Sigmoid colon (tissue), 4 donors: ENCODE measurements around the gene ZNF764.

Experiments
- EP300 ChIP-seq, 4 donors: sonication (generic); formaldehyde crosslinking; IDR thresholded peaks; one replicate each; pipeline ENCODE4 v1.6.1; 2017; ENCODE audit warnings: antibody characterized with exemption in 4 of 4
- POLR2A ChIP-seq, 2 donors: fragments of 450-650 bp; IDR thresholded peaks; one replicate each; pipeline ENCODE4 v1.6.1; 2016; ENCODE audit warnings: antibody characterized with exemption in 2 of 2, mild to moderate bottlenecking in 2 of 2, moderate library complexity in 2 of 2
- POLR2AphosphoS5 ChIP-seq, 4 donors: sonication (generic); formaldehyde crosslinking; IDR thresholded peaks; one replicate each; pipeline ENCODE4 v1.6.1; 2017; ENCODE audit warnings: antibody characterized with exemption in 4 of 4
- TF ChIP-seq, protein P1 (sequence below), 4 experiments: fragments of 450-650 bp in 3 of 4; fragments of 200-600 bp in 1 of 4; IDR thresholded peaks; one replicate each; pipeline ENCODE4 v1.5.1; 2016 to 2019; ENCODE audit warnings: antibody characterized with exemption in 4 of 4, mild to moderate bottlenecking in 3 of 4, moderate library complexity in 2 of 4

DNA sequence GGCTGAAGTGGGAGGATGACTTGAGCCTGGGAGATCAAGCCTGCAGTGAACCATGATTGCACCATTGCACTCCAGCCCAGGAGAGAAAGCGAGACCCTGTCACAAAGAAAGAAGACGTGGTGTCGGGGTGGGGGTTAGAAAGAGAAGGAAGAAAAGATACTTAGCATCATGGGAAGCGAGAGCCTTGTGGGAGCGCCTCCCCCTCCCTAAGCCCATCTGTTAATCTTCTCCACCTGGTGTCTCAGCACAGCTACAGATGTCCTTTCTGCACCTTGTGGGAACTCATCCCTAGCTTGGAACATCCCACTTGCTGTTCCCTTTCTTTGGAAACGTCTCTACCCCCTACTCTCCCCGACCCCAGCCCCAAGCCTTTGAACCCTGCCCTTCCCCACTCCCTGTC lies 7.4 kb upstream of the ZNF764 start:
- TF ChIP-seq, protein P1, sequence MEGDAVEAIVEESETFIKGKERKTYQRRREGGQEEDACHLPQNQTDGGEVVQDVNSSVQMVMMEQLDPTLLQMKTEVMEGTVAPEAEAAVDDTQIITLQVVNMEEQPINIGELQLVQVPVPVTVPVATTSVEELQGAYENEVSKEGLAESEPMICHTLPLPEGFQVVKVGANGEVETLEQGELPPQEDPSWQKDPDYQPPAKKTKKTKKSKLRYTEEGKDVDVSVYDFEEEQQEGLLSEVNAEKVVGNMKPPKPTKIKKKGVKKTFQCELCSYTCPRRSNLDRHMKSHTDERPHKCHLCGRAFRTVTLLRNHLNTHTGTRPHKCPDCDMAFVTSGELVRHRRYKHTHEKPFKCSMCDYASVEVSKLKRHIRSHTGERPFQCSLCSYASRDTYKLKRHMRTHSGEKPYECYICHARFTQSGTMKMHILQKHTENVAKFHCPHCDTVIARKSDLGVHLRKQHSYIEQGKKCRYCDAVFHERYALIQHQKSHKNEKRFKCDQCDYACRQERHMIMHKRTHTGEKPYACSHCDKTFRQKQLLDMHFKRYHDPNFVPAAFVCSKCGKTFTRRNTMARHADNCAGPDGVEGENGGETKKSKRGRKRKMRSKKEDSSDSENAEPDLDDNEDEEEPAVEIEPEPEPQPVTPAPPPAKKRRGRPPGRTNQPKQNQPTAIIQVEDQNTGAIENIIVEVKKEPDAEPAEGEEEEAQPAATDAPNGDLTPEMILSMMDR (IDR thresholded peaks at IDR 0.05): no peak
- TF ChIP-seq EP300 (IDR thresholded peaks at IDR 0.05): no peak
- no peak for TF ChIP-seq POLR2A (IDR thresholded peaks at IDR 0.05)
- no peak for TF ChIP-seq POLR2AphosphoS5 (IDR thresholded peaks at IDR 0.05)
